Loucy (cell line): ENCODE data around the gene ITPRIPL1.

Experiments
- H2AFZ ChIP-seq: fragments of 200-600 bp; sonication (generic); 2 replicates; pipeline ENCODE4 v1.6.0; 2016; ENCODE audit warnings: antibody characterized with exemption, mild to moderate bottlenecking, low read length, moderate library complexity
- H3F3A ChIP-seq: fragments of 200-600 bp; 2 replicates; pipeline ENCODE4 v1.6.0; 2016; ENCODE audit warnings: antibody characterized with exemption, low read depth, mild to moderate bottlenecking
- H3K27me3 ChIP-seq: fragments of 200-600 bp; sonication (generic); 2 replicates; pipeline ENCODE4 v1.6.1; 2014; ENCODE audit warnings: low read length, mild to moderate bottlenecking; ENCODE audit not compliant: insufficient read depth, poor library complexity, severe bottlenecking
- H3K36me3 ChIP-seq: fragments of 200-600 bp; sonication (generic); 2 replicates; pipeline ENCODE4 v1.6.1; 2016; ENCODE audit warnings: low read length; ENCODE audit not compliant: insufficient read depth
- H3K4me1 ChIP-seq: fragments of 200-600 bp; sonication (generic); 2 replicates; pipeline ENCODE4 v1.5.1; 2014; ENCODE audit warnings: low read length, mild to moderate bottlenecking; ENCODE audit not compliant: insufficient read depth, poor library complexity, severe bottlenecking
- H3K4me2 ChIP-seq: fragments of 200-600 bp; sonication (generic); 2 replicates; pipeline ENCODE4 v1.6.0; 2014; ENCODE audit warnings: antibody characterized with exemption, low read length, low read depth, mild to moderate bottlenecking; ENCODE audit not compliant: poor library complexity, severe bottlenecking
- H3K4me3 ChIP-seq: fragments of 200-600 bp; sonication (generic); 2 replicates; pipeline ENCODE4 v1.5.1; 2014; ENCODE audit warnings: low read length, mild to moderate bottlenecking, mixed read lengths; ENCODE audit not compliant: poor library complexity, severe bottlenecking
- H3K79me2 ChIP-seq: fragments of 200-600 bp; sonication (generic); 2 replicates; pipeline ENCODE4 v1.6.1; 2014; ENCODE audit warnings: low read length; ENCODE audit not compliant: insufficient read depth
- H3K9ac ChIP-seq: fragments of 200-600 bp; sonication (generic); 2 replicates; pipeline ENCODE4 v1.6.0; 2014; ENCODE audit warnings: mild to moderate bottlenecking, low read depth, low read length, moderate library complexity; ENCODE audit not compliant: poor library complexity, severe bottlenecking
- H3K9me2 ChIP-seq: fragments of 200-600 bp; sonication (generic); replicated peaks from 2 replicates; pipeline ENCODE4 v1.6.1; 2016; ENCODE audit warnings: low read depth, low read length, mixed read lengths
- H3K9me3 ChIP-seq: fragments of 200-600 bp; sonication (generic); 2 replicates; pipeline ENCODE4 v1.6.1; 2014; ENCODE audit warnings: mild to moderate bottlenecking, antibody characterized with exemption, low read length, low read depth; ENCODE audit not compliant: insufficient read depth
- H4K20me1 ChIP-seq: fragments of 200-600 bp; sonication (generic); 2 replicates; pipeline ENCODE4 v1.6.0; 2014; ENCODE audit warnings: antibody characterized with exemption, low read length, mild to moderate bottlenecking; ENCODE audit not compliant: insufficient read depth, poor library complexity, severe bottlenecking
- CTCF ChIP-seq: fragments of 200-600 bp; sonication (generic); conservative IDR thresholded peaks from 2 replicates; pipeline ENCODE4 v1.5.1; 2014; ENCODE audit warnings: mild to moderate bottlenecking, antibody characterized with exemption, low read length
- EZH2phosphoT487 ChIP-seq: fragments of 200-600 bp; IDR thresholded peaks from 2 replicates; pipeline ENCODE4 v1.6.1; 2018; ENCODE audit warnings: antibody characterized with exemption, mild to moderate bottlenecking, moderate library complexity, borderline replicate concordance

Gene ITPRIPL1

DNA sequence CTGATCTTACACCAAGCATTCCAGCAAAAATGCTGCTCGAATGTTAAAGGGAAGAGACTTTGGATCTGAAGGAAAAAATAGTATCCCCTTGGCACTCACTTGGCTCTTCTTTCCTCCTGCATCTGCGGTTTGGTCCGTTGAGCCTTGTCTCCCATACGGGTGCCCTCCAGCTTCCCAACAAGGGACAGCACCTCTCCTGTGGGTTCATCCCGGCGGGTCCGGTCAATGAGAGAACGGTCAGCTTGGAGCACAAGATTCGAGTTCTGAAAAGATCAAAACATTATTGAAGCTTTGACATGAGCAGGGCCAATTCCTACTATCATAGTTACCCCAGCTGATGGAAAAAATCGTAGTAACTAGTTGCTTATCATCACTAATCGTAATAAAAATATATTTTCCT lies 20.5 kb upstream of the ITPRIPL1 start:
- Histone ChIP-seq H3K79me2 (peaks cover 67% of the 10 kb centered on the region), H3K36me3 (peaks cover 37% of the 10 kb centered on the region; the same call in 1 of the 2 replicates), H3K4me3 (peak overlapping the region; percentile 80), H4K20me1 (peaks cover 49% of the 10 kb centered on the region), H3K9me3 (no peaks in the 10 kb centered on the region), H3K4me2 (peak overlapping the region; percentile 97), H3K4me1 (peaks cover 47% of the 10 kb centered on the region), H2AFZ (no peak overlapping the region), H3K9me2 (no peaks in the 10 kb centered on the region), H3K9ac (peak overlapping the region; percentile 93), H3F3A (no peaks in the 10 kb centered on the region), H3K27me3 (no peaks in the 10 kb centered on the region)
- TF ChIP-seq CTCF (no peak), EZH2phosphoT487 (no peak)

DNA sequence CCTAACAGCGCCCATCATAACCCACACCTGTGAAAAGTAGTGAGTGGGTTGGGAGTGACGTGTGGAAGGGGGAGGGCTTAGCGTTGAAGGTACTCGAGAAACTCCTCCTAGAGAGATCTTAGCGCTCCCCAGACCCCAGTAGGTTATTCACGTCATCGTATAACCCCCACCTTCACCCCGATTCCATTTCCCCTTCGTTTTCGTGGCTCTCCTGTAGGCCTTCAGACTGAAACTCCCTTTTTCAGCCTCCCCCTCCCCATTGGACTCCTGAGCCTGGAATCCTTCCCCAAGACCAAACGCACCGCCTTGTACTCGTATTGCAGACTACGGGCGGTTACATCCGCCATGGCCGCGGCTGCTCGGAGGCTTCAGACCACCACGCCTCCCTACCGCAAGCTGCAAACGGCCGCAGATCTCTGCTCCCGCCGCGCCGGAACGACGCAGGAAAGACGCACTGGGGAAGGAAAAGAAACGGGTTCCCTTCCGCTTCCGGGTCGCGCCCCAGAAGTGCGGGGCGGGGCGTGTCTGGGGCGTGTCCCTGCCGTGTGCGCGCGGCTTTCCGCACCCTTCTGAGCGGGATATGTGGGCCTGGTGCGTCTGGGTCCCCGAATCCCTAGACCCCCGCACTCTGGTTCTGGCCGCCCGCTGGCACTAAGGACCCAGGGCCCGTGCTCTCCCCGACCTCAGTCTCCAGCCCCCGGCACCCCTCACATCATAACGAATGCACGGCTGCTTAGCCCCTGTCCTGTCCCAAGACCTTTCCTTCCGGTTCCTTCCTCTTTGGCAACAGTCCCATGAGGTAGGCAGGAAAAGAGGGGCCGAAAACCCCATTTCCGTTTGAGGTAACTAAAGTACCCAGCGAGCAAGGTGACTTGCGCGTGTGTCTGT lies 19.8 kb upstream of the ITPRIPL1 start, which contains the start of gene SNRNP200:
Gene SNRNP200, minus strand, starts transcription at position 456 of the 888 bp plus-strand sequence. Its CDS starts 109 bp downstream, at position 347.
- H3K79me2 ChIP-seq = peaks cover 61% of the 10 kb centered on the region
- H3K4me1 ChIP-seq = peaks cover 43% of the 10 kb centered on the region
- peaks cover 31% of the 10 kb centered on the region; the same call in 1 of the 2 replicates for H3K36me3 ChIP-seq

DNA sequence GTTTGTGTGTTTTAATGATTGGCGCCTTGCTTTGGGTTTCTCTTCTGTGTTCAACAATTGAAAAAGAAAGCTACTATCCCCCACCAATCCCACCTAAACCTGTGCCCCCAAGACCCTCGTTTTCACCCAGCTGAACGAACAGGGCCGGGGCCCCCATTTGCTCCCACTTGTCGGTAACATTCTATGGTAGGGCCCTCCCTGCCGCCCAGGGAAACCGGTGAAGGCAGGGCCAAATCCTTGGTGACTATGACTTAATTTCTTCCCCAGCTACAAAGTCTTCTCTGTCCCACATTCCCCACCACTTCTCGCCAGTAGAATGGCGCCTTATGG lies 19.2 kb upstream of the ITPRIPL1 start:
- Histone ChIP-seq H3F3A (no peaks in the 10 kb centered on the region), H3K27me3 (no peaks in the 10 kb centered on the region), H3K4me1 (peaks cover 42% of the 10 kb centered on the region), H3K9me3 (no peaks in the 10 kb centered on the region), H3K79me2 (peaks cover 56% of the 10 kb centered on the region), H3K4me3 (peak overlapping the region; percentile 80), H4K20me1 (peaks cover 41% of the 10 kb centered on the region), H2AFZ (peak overlapping the region; percentile 82), H3K9me2 (no peaks in the 10 kb centered on the region), H3K36me3 (peaks cover 26% of the 10 kb centered on the region; the same call in 1 of the 2 replicates), H3K9ac (peak overlapping the region; percentile 93), H3K4me2 (peak overlapping the region; percentile 94)
- TF ChIP-seq CTCF (no peak), EZH2phosphoT487 (no peak)

More for the DNA sequence above, 19.8 kb upstream of the ITPRIPL1 start, which contains the start of gene SNRNP200:
- H3K9ac ChIP-seq = peak within 1 kb of the TSS; percentile 93
- peak within 1 kb of the TSS; percentile 82 for H2AFZ ChIP-seq
- no peak for TF ChIP-seq EZH2phosphoT487
- no peak for TF ChIP-seq CTCF
- no peaks in the 10 kb centered on the region for H3K9me3 ChIP-seq
- no peaks in the 10 kb centered on the region for H3F3A ChIP-seq
- peaks cover 43% of the 10 kb centered on the region for H4K20me1 ChIP-seq
- peak within 1 kb of the TSS; percentile 80 for H3K4me3 ChIP-seq
- peak within 1 kb of the TSS; percentile 97 for H3K4me2 ChIP-seq
- no peaks in the 10 kb centered on the region for H3K27me3 ChIP-seq
- H3K9me2 ChIP-seq = no peaks in the 10 kb centered on the region
